Esophagus squamous epithelium (tissue), 4 donors: ENCODE data around the gene DNAJB7.
"Not testable (repeated sequence)": the region's sequence is repeated elsewhere in the genome, so short reads cannot be mapped to it uniquely, and the experiment has no call there.

Source experiments
- POLR2A ChIP-seq, 4 donors: fragments of 450-650 bp; IDR thresholded peaks; one replicate each; pipeline ENCODE4 v1.6.1; 2017; ENCODE audit warnings: antibody characterized with exemption in 4 of 4, mild to moderate bottlenecking in 4 of 4, moderate library complexity in 3 of 4
- TF ChIP-seq, protein P1 (sequence below), 6 experiments: fragments of 450-650 bp in 4 of 6; fragments of 200-600 bp in 2 of 6; sonication (generic) in 2 of 6; IDR thresholded peaks; one replicate each; pipeline ENCODE4 v1.5.1; 2016 to 2019; ENCODE audit warnings: antibody characterized with exemption in 6 of 6, mild to moderate bottlenecking in 4 of 6, moderate library complexity in 4 of 6

DNA sequence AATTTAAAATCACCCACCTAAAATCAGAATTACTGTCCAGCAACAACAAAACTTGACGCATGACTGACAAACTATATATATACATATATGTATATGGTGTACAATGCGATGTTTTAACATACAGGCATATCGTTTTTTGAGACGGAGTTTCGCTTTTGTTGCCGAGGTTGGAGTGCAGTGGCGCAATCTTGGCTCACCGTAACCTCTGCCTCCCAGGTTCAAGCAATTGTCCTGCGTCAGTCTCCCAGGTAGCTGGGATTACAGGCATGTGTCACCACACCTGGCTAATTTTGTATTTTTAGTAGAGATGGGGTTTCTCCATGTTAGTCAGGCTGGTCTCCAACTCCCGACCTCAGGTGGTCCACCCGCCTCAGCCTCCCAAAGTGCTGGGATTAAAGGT lies 16.1 kb downstream of the DNAJB7 start:
- TF ChIP-seq, protein P1, sequence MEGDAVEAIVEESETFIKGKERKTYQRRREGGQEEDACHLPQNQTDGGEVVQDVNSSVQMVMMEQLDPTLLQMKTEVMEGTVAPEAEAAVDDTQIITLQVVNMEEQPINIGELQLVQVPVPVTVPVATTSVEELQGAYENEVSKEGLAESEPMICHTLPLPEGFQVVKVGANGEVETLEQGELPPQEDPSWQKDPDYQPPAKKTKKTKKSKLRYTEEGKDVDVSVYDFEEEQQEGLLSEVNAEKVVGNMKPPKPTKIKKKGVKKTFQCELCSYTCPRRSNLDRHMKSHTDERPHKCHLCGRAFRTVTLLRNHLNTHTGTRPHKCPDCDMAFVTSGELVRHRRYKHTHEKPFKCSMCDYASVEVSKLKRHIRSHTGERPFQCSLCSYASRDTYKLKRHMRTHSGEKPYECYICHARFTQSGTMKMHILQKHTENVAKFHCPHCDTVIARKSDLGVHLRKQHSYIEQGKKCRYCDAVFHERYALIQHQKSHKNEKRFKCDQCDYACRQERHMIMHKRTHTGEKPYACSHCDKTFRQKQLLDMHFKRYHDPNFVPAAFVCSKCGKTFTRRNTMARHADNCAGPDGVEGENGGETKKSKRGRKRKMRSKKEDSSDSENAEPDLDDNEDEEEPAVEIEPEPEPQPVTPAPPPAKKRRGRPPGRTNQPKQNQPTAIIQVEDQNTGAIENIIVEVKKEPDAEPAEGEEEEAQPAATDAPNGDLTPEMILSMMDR (IDR thresholded peaks at IDR 0.05), result not testable (repeated sequence)
- not testable (repeated sequence) for TF ChIP-seq POLR2A (IDR thresholded peaks at IDR 0.05)
